ENCODE results near the gene NPTN.

- TF ChIP-seq POLR2A (IDR thresholded peaks at IDR 0.05; ENCODE audit: low read depth, low read length), result no peak
- TF ChIP-seq TAF1 (IDR thresholded peaks at IDR 0.05; ENCODE audit: low read depth, low read length), result no peak
- TF ChIP-seq POLR2AphosphoS5 (IDR thresholded peaks at IDR 0.05; ENCODE audit: low read depth, low read length), result no peak
Observed at GRCh38 chr15:73571346-73571745, 61.8 kb downstream of the NPTN start.

Data from GM12891 (cell line).